Measurements from ENCODE around the gene FAM200B.

DNA sequence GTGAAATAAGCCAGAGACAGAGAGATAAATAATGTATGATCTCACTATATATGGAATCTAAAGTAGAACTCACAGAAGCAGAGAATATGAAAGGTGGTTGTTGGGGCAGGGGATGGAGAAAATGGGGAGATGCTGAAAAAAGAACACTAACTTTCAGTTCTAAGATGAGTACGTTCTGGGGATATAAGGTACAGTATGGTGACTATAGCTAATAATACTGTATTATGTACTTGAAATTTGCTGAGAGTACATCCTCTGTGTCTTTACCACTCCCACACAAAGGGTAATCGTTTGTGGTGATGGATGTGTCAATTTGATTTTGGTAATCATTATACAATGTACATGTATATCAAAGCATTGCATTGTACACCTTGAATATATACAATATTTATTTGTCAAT, 33.0 kb upstream of the FAM200B start:
- TF ChIP-seq, protein P1, sequence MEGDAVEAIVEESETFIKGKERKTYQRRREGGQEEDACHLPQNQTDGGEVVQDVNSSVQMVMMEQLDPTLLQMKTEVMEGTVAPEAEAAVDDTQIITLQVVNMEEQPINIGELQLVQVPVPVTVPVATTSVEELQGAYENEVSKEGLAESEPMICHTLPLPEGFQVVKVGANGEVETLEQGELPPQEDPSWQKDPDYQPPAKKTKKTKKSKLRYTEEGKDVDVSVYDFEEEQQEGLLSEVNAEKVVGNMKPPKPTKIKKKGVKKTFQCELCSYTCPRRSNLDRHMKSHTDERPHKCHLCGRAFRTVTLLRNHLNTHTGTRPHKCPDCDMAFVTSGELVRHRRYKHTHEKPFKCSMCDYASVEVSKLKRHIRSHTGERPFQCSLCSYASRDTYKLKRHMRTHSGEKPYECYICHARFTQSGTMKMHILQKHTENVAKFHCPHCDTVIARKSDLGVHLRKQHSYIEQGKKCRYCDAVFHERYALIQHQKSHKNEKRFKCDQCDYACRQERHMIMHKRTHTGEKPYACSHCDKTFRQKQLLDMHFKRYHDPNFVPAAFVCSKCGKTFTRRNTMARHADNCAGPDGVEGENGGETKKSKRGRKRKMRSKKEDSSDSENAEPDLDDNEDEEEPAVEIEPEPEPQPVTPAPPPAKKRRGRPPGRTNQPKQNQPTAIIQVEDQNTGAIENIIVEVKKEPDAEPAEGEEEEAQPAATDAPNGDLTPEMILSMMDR (conservative IDR thresholded peaks at IDR 0.05) = no peak
- no peak for TF ChIP-seq ZFX (IDR thresholded peaks at IDR 0.05)
